Prostate gland (tissue), 2 donors: ENCODE results near the gene MBOAT2.

Source experiments
- POLR2AphosphoS5 ChIP-seq: sonication (generic); formaldehyde crosslinking; IDR thresholded peaks from one replicate; pipeline ENCODE4 v1.6.1; 2017; ENCODE audit warnings: antibody characterized with exemption
- TF ChIP-seq, protein P1 (sequence below), 4 experiments: fragments of 200-600 bp in 2 of 4; fragments of 450-650 bp in 2 of 4; sonication (generic) in 2 of 4; IDR thresholded peaks; 1 replicate in 3 of 4; 2 replicates in 1 of 4; pipeline ENCODE4 v1.5.1; 2016 to 2019; ENCODE audit warnings: antibody characterized with exemption in 4 of 4, mild to moderate bottlenecking in 2 of 4, moderate library complexity in 2 of 4

DNA sequence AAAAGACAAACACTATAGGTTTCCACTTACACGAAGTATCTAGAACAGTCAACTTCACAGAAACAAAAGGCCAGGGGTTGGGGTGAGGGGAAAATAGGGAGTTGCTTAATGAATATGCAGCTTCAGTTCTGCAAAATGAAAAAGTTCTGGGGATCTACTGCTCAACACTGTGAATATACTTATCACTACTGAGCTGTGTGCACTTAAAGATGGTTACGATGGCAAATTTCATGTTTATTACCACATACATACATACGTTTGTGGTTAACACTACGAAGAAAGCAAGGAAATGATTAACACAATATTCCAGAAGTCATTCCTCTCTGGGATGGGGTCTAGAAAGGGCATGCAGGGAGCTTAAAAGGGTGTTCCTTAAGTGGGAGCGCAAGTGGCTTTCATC, 19.3 kb downstream of the MBOAT2 start:
- TF ChIP-seq, protein P1, sequence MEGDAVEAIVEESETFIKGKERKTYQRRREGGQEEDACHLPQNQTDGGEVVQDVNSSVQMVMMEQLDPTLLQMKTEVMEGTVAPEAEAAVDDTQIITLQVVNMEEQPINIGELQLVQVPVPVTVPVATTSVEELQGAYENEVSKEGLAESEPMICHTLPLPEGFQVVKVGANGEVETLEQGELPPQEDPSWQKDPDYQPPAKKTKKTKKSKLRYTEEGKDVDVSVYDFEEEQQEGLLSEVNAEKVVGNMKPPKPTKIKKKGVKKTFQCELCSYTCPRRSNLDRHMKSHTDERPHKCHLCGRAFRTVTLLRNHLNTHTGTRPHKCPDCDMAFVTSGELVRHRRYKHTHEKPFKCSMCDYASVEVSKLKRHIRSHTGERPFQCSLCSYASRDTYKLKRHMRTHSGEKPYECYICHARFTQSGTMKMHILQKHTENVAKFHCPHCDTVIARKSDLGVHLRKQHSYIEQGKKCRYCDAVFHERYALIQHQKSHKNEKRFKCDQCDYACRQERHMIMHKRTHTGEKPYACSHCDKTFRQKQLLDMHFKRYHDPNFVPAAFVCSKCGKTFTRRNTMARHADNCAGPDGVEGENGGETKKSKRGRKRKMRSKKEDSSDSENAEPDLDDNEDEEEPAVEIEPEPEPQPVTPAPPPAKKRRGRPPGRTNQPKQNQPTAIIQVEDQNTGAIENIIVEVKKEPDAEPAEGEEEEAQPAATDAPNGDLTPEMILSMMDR (IDR thresholded peaks at IDR 0.05) = no peak
- TF ChIP-seq POLR2AphosphoS5 = no peak
